OCI-M2 (cell line): ENCODE measurements around the gene ABCC4.

Experiments
- DNase-seq: peaks from one replicate; lab custom pipeline; 2025; ENCODE audit not compliant: unreplicated experiment; lab: John Stamatoyannopoulos, UW

Gene ABCC4

DNA sequence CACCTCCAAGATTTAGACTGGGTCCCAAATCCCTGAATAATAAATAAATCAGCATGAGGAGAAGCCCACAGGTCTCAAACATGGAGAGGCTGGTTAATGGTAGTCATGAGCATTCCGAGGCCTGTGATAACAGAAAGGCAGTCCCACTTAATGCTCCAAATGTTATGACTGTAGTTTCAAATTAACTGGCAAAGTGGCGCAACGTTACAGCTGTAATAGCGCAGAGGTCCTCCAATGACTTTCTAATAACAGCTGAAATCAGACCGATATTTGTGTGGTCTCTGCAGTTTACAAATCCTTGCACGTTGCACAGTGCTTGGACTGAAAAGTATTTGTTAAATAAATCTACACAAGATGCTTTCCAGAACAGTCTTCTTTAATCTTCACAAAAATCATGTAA, 141.8 kb downstream of the ABCC4 start:
- DNase-seq, result no peak

DNA sequence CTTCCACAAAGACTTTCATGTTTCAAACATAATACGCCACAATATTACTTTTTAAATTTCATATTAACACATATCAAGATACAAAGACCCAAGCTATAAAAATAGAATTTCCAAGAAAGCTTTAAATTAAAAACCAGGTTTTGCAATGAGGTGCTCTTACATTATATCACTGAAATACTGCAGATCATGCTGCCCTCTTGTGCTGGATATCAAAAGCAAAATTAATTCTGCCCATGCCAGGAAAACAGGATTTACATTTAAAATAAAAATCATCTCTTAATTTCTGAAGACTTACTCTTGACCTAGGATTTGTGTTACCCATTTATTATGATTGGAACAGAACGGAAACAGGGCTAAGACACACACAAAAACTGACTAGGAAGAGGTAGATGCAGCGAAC, 145.0 kb downstream of the ABCC4 start:
- DNase-seq, result no peak

DNA sequence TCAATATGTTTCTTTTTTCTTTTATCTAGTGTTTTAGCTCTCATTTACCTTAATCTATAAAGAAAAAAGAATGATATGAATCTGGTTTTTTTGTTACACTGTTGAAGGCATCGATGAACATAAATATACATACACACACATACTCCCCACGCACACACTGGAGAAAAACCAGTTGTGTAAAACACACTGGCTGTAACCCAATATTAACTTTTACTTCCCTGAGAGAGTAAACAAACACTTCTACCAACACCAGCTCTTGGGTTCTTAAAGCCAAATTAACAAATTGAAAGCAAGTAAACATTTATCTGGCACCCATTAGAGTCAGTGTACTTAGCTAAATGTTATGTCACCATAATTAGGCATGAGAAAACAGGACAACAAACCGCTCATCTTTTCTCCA, 145.7 kb downstream of the ABCC4 start:
- no peak for DNase-seq

DNA sequence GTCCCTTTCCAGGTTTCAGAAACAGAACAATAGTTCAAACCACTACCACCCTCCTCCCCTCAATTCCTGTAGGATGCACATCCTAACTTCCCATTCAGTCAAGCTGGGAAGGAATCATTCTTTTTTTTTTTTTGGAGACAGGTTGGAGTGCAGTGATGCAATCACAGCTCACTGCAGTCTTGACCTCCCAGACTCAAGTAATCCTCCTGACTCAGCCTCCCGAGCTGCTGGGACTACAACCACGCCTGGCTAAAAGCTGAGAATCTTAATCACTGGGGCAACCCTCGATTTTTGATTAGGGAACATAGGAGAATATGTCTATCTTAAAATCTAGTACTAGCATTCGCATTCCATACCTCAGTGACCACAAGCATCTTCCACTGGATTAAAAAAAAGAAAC, 146.2 kb downstream of the ABCC4 start:
- DNase-seq, result no peak

DNA sequence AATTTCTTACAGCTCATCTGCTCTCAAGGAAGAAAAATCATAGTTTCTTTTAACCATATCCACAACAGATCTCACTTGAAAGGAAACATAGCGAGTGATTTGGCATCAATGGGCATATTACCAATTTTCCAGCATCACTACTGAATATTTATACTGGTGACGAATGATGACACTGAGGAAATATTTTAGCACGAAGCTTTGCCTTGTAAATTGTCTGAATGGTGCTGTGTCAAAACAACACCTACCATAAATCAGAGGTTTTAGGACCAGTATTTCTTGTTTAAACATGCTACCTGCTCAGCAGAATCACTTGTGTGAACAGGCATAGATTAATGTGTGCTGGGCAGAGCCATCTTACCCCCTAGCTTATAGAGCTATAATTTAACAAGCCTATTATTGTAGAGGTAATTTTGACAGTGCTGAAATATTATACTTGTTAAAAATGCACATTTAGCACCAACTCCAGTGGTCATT, 146.8 kb downstream of the ABCC4 start:
- DNase-seq, result no peak

DNA sequence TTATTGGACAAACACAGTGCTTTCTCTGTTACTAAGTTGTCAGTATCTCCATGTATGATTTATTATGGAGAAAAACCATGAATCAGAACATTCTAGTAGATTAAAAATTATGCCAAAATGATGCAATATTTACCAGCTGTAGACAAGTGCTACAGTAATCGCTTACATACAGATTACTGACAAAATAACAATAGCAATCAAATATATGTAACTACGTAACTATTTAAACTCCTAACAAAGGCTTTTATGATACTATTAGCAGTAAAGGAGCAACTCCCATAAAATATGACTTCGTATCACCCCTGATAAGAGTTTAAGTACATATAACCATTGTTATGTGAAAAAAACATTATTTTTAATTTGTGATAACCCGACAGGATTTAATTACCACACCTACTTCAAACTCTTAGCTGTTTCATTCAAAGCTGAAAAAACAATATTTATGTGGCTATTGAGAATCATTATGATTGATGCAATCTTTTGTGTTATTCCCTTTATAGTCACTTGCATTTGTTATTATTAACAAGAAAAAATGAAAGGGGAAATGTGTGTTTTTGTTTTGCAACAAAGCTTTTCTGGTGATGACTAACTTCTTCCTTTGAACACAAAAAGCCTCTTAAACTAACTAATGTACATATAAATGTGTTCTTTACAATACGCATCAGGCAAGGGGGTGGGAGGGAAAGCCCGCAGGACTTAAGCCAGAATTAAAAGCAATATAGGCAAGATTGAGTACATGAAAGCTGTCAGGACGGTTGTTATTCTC, 147.4 kb downstream of the ABCC4 start:
- no peak for DNase-seq

DNA sequence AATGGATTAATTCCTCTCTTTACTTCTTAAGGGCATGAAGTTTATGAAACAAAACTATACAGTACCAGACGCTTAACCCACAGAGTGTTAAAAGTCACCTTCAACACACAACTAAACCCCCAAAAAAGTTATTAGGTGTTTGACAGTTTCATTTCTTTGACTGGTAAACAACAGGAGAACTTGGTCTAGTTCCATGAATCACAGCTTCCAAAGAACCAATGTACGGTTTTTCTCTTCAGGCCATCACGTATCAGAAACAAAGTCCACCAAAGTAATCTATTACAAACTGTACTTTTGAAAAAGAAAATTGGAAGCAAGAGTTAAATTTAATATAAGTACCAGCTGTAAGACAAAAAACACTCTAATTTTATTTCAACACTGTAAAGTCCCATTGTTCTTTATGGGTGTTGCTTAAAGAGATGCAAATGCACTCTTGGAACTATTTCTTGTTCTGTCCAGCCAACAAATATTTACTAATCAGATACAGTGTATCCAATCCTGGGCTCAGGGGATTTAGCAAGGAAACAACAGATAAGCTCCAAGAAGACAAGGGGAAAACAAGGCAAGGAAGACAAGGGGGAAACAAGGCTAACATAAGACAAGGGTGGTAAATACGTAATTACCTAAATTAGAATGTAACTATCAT, 149.2 kb downstream of the ABCC4 start:
- no peak for DNase-seq

DNA sequence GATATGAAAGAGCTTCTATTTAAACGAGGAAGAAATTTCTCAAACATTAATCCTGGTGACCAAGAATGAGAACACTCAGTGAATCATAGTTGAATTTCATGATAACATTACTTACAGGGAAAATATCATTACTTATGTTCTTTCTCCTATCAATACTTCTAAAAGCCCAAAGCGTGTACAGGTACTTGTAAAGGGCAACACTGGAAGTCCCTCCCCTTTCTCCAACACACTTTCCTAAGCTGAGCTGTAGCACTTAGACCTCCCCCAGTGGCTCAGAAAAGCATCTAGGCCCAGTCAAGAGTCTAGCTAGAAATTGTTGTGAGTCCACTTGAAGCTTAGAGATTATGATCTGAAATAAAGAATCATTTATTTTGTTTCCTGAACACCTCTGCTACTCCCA, 150.7 kb downstream of the ABCC4 start:
- no peak for DNase-seq

DNA sequence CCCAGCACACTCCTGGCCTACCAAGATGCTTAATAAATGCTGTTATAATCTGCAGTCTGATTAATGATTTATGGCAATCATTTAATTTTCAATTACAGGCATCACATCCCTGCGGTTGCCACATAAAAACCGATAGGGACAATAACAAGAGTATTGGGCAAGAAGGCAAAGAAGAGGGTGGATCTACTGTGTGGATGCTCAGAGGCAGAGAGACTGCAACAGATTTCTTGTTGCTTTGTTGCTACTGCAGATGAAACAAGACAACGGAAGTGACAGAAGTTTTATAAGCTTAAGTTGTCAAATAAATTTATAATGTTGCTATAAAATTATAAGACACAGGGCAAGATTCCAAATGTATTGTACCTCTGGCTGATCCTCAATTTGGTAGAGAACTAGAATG, 154.8 kb downstream of the ABCC4 start:
- DNase-seq, result no peak

DNA sequence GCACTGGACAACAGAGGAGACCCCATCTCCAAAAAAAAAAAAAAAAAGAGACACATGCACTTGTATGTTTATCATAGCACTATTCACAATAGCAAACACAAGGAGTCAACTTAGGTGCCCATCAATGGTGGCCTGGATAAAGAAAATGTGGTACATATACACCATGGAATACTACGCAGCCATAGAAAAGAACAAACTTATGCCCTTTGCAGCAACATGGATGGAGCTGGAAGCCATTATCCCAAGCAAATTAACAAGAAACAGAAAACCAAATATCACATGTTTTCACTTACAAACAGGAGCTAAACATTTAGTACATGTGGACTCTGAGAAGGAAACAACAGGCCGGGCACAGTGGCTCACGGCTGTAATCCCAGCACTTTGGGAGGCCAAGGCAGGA, 155.7 kb downstream of the ABCC4 start:
- DNase-seq, result no peak

DNA sequence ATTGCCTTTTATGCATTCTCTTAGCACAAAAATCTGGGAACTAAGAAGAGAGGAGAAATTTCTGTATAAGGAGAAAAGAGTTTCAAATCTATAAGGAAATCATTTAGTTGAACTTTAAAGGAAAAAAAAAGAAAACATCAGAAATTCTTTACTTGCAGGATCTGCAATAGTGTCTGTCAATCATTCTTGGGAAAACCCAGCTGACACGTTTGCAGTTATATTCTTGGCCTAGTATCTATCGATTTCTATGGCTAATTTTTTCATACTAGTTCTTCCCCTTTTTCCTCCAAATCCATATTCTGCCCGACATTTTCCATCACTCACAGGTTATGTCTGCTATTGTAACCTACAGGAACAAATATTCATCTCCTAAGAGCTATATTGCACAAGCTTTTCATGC, 160.7 kb downstream of the ABCC4 start:
- no peak for DNase-seq

DNA sequence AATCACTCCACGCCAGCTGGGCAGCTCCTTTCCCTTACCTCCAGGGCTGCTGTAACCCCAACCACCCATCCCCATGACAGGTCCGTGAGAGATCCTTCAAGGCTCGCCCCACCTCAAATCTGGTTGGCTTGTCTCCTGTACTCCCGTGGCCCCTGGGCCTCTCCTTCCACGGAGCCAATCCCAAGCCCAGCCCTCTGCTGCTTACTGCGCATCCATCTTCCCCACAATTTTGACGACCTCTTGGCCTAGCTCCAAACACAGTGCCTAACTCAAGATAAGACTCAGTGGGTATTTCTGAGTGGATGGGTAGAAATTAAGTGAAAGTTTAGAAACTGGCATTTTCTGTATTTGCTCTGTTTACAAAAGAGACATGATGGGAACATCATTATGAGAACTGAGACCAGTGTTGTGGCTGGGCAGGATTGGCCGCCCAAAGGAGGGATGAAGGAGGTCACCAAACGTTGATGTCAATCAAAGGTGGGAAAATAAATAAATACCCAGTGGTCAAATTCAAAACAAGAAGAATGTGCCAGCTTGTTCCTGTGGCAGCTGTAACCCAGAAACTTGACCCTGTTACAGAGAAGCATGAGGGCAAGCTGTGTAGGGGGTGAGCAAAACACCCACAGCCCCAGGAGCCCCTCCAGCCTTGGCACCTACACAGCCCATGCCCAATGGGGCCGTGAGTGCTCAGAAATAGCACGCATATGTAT, 162.2 kb downstream of the ABCC4 start:
- no peak for DNase-seq

DNA sequence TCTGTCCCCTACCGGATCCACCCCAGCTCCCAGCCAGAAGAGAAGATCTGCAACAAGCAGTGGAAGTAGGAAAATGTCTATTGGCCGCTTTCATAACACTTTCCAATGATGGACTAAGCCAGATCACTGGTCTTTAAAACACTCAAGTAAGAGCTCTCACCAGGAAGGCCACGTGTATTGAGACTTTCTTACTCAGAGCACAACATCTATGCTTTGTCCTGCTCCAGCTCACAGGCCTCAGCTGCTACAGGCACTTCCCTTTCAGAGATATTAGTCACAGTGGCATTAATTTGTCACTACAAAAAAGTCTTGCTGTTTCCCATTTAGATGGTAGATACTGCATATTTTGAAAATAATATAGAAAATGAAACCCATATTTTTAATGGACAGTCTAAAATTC, 164.2 kb downstream of the ABCC4 start:
- no peak for DNase-seq

DNA sequence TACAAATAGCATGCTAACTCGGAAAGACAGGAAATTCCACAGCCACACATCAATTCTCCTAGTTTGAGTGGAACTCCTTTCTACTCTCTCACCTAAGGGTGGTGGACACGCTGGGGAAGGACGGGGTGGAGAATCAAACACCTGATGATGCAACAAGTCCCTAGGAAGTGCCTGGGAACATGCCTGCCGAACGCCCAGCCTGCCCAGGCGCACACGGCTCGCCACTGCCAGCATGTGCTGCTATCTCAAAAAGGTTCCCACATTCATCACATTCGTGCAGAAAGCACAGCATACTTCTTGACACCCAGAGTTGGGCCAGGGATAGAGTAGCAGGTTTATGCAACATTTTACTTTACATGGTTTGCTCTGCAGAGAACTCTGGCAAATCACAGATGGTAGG, 164.6 kb downstream of the ABCC4 start:
- DNase-seq, result no peak

DNA sequence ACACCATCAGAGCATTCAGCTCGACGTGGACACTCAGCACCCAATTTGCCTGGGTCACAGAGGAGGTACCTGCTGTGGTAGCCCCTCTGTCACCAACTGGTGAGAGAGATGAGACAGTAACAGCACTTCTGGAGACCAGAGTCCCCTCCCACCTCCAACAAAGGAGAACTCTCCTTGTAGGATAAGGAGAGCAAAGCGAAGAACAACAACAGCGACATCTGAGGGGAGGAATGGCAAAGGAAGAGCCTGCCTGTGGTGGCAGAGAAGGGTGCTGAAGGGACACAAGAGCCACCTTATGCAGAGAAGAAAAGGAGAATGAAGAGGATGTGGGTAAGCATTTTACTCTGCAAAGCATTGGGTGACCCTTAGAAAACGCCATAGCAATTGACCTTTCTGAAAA, 167.8 kb downstream of the ABCC4 start:
- no peak for DNase-seq

DNA sequence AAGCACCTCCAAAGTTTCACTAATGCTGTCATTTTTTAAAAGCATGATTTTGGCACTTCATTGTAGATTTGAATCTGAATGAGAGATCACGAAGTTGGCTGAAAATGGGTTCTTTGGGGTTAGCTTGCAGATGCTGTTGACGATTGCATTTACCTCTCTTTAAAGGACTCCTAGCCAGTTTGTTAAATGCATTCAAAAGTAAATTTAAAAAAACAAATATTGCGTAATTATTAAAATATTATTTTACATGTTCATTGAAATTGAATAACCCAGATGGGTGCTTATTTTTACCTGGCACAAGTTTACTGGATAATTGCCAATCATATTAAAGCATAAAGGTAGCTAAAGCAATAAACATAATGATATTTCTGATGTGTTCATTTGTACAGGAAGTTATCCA, 172.2 kb downstream of the ABCC4 start:
- no peak for DNase-seq

DNA sequence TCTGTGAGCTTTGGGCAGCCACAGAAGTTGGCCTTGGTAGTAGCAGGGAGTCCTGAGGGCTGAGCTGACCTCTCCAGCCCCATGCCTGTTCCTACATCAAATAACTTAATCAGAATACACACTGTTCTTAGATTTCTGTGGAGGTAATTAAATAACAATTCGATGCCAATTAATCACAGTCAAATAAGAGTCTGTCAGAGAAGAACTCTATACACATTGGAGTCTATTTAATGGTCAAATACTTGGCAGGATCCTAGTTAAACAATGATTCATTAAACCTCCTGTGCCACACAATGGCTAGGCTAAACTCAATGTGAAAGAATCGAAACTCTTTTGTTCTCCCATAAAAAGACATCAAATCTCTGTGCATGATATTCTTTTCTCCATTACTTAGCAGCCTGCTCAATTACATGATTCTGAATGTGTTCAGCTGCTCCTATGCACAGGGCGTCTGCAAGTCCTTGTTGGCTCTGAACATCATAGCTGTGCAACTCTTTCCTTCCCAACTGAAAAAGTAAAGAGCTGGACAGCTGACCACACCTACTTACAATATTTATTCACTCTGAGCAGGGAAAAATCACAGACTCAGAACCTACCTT, 173.1 kb downstream of the ABCC4 start:
- DNase-seq, result no peak

DNA sequence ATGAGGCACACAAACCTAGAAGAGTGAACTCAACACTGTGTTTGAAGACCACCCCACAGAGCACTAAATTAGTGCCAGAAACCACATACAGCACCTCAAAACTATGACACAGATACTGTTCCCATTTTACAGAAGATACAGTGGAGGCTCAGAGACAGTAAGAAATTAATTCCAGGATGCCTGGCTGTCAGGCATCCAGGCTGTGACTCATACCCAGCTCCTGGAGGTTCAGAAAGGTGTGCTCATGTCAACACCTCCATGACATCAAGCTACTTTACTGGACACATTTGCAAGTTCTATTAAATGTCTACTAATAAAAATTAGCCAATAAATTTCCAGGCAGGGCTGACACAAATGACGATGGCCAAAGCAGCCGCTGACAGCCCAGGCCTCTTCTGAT, 176.3 kb downstream of the ABCC4 start:
- no peak for DNase-seq

DNA sequence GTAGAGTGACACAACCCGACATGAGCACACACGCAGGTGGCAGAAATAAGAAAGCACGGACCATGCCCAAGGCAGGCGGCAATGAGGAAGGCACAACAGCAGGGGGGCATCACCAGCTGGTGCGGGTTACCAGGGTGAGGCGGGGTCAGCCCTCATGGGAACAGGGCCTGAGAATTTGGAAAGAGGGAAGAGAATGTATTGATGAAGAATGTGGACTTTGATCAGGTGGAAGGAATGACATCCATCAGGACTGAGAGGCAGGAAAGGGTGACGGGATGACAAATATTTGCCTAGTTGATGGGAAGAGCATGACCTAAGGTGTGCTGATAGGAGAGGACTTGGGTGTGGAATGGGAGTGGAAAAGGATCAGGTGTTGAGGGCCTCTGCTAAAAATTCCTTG, 177.5 kb downstream of the ABCC4 start:
- DNase-seq, result no peak

DNA sequence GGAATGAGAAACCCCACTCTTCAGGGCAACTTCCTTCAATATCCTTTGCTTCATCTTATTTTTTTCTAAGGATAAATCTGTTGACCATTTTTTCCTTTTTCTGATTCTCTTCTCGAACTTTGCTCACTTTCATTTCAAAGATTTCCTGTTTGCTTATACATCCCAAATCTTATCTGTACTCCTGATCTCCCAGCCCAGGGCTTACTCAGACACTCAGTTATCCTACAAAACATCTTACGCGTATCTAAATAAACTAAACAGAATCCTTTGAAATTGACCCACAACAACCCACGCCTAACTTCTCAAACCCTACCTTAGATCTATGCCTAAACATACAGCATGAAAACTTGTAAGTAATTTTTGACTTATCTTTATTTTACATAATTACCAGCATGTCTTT, 179.2 kb downstream of the ABCC4 start:
- DNase-seq, result no peak

DNA sequence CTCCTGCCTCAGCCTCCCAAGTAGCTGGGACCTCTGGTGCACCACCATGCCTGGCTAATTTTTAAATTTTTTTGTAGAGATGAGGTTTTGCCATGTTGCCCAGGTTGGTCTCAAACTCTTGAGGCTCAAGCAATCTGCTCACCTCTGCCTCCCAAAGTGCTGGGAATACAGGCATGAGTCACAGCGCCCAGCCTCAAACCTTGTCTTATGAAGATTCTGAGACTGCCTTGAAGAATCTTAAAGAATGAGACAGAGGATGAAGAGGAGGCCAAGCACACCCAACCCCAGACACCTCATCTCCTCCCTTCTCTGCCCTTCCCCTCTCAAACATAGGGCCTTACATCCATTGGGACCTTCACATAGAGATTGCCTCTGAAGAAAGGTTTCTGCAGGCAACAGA, 179.7 kb downstream of the ABCC4 start:
- DNase-seq, result no peak

DNA sequence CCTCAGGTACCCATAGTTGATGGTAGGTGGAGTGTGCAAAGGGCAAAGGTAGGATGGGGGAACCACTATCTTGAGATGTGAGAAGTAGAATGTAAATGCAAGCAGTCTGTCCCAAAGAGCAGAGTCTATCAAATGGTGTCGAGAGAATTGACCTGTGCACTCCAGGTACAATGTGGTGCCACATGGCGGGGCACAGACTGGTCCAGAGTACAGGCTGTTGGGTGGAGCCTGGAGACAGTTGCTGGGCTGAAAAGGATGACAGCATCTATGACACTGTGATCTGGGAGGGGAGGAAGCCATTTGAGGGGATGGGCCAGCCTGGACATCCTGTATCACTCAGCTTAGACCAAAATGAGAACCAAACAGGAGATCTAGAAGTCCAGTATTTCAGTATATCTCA, 180.6 kb downstream of the ABCC4 start:
- no peak for DNase-seq
